Skeletal muscle satellite cell (primary cell): ENCODE data around the gene MPDZ.

Experiments
- H3K27me3 ChIP-seq: 2 replicates; pipeline ENCODE4 v1.7.0; 2013; ENCODE audit warnings: low read length; ENCODE audit not compliant: control insufficient read depth, insufficient read depth
- H3K36me3 ChIP-seq: 2 replicates; pipeline ENCODE4 v1.7.0; 2013; ENCODE audit warnings: mild to moderate bottlenecking, control low read depth, low read length; ENCODE audit not compliant: insufficient read depth
- H3K4me1 ChIP-seq: 2 replicates; pipeline ENCODE4 v1.7.0; 2013; ENCODE audit warnings: low read length; ENCODE audit not compliant: control insufficient read depth, insufficient read depth
- H3K4me2 ChIP-seq: 2 replicates; pipeline ENCODE4 v1.7.0; 2013; ENCODE audit warnings: mild to moderate bottlenecking, low read length
- H3K4me3 ChIP-seq: 2 replicates; pipeline ENCODE4 v1.7.0; 2013; ENCODE audit warnings: low read length
- H3K9ac ChIP-seq: 2 replicates; pipeline ENCODE4 v1.7.0; 2013; ENCODE audit warnings: mild to moderate bottlenecking, low read depth, low read length, moderate library complexity
- H3K9me3 ChIP-seq: replicated peaks from 2 replicates; pipeline ENCODE4 v1.7.0; 2013; ENCODE audit warnings: mild to moderate bottlenecking, control low read depth, low read length

Gene MPDZ

GRCh38 chr9:13128266-13128860, 151.1 kb downstream of the MPDZ start:
- peaks cover 13% of the 10 kb centered on the region for H3K36me3 ChIP-seq
- no peak overlapping the region for H3K4me2 ChIP-seq
- no peak overlapping the region for H3K4me3 ChIP-seq

GRCh38 chr9:13127131-13127530, 152.4 kb downstream of the MPDZ start:
- H3K27me3 ChIP-seq, result no peaks in the 10 kb centered on the region
- no peaks in the 10 kb centered on the region for H3K9me3 ChIP-seq
- H3K9ac ChIP-seq, result no peak overlapping the region
- no peak overlapping the region for H3K4me2 ChIP-seq
- H3K4me1 ChIP-seq, result no peaks in the 10 kb centered on the region
- no peak overlapping the region for H3K4me3 ChIP-seq
- peaks cover 16% of the 10 kb centered on the region for H3K36me3 ChIP-seq

More at GRCh38 chr9:13128266-13128860, 151.1 kb downstream of the MPDZ start:
- no peak overlapping the region for H3K9ac ChIP-seq
- H3K27me3 ChIP-seq, result no peaks in the 10 kb centered on the region
- H3K9me3 ChIP-seq, result no peaks in the 10 kb centered on the region
- no peaks in the 10 kb centered on the region for H3K4me1 ChIP-seq

GRCh38 chr9:13125261-13125660, 154.2 kb downstream of the MPDZ start:
- Histone ChIP-seq H3K27me3 (no peaks in the 10 kb centered on the region), H3K4me3 (no peak overlapping the region), H3K36me3 (peaks cover 22% of the 10 kb centered on the region), H3K4me1 (no peaks in the 10 kb centered on the region), H3K9me3 (no peaks in the 10 kb centered on the region), H3K9ac (no peak overlapping the region), H3K4me2 (no peak overlapping the region)

GRCh38 chr9:13122756-13123369, 156.6 kb downstream of the MPDZ start:
- no peak overlapping the region for H3K4me2 ChIP-seq
- H3K9ac ChIP-seq, result no peak overlapping the region
- no peaks in the 10 kb centered on the region for H3K27me3 ChIP-seq
- H3K9me3 ChIP-seq, result no peaks in the 10 kb centered on the region
- peaks cover 16% of the 10 kb centered on the region for H3K36me3 ChIP-seq
- no peak overlapping the region for H3K4me3 ChIP-seq
- no peaks in the 10 kb centered on the region for H3K4me1 ChIP-seq

GRCh38 chr9:13118313-13118712, 161.2 kb downstream of the MPDZ start:
- Histone ChIP-seq H3K9me3 (no peaks in the 10 kb centered on the region), H3K4me1 (peaks cover 11% of the 10 kb centered on the region), H3K9ac (no peak overlapping the region), H3K27me3 (no peaks in the 10 kb centered on the region), H3K4me3 (no peak overlapping the region), H3K36me3 (peaks cover 8% of the 10 kb centered on the region), H3K4me2 (no peak overlapping the region)

GRCh38 chr9:13116292-13116691, 163.2 kb downstream of the MPDZ start:
- no peaks in the 10 kb centered on the region for H3K27me3 ChIP-seq
- peaks cover 10% of the 10 kb centered on the region for H3K36me3 ChIP-seq
- peaks cover 17% of the 10 kb centered on the region for H3K4me1 ChIP-seq
- H3K9me3 ChIP-seq, result no peaks in the 10 kb centered on the region
- H3K4me3 ChIP-seq, result no peak overlapping the region
- no peak overlapping the region for H3K9ac ChIP-seq
- H3K4me2 ChIP-seq, result no peak overlapping the region

GRCh38 chr9:13113751-13114150, 165.7 kb downstream of the MPDZ start:
- H3K4me3 ChIP-seq, result no peak overlapping the region
- peaks cover 22% of the 10 kb centered on the region for H3K36me3 ChIP-seq
- H3K4me1 ChIP-seq, result peaks cover 17% of the 10 kb centered on the region
- H3K9ac ChIP-seq, result no peak overlapping the region
- H3K9me3 ChIP-seq, result no peaks in the 10 kb centered on the region
- no peak overlapping the region for H3K4me2 ChIP-seq
- H3K27me3 ChIP-seq, result no peaks in the 10 kb centered on the region

GRCh38 chr9:13113216-13113615, 166.3 kb downstream of the MPDZ start:
- Histone ChIP-seq H3K4me3 (no peak overlapping the region), H3K27me3 (no peaks in the 10 kb centered on the region), H3K9ac (no peak overlapping the region), H3K9me3 (no peaks in the 10 kb centered on the region), H3K36me3 (peaks cover 22% of the 10 kb centered on the region), H3K4me1 (peaks cover 17% of the 10 kb centered on the region), H3K4me2 (no peak overlapping the region)

GRCh38 chr9:13111778-13112177, 167.7 kb downstream of the MPDZ start:
- Histone ChIP-seq H3K4me2 (no peak overlapping the region), H3K4me3 (no peak overlapping the region), H3K9me3 (no peaks in the 10 kb centered on the region), H3K27me3 (no peaks in the 10 kb centered on the region), H3K9ac (no peak overlapping the region), H3K4me1 (peaks cover 17% of the 10 kb centered on the region), H3K36me3 (peaks cover 22% of the 10 kb centered on the region)

GRCh38 chr9:13110766-13111417, 168.6 kb downstream of the MPDZ start:
- Histone ChIP-seq H3K27me3 (no peaks in the 10 kb centered on the region), H3K36me3 (peaks cover 22% of the 10 kb centered on the region), H3K9ac (no peak overlapping the region), H3K4me2 (no peak overlapping the region), H3K9me3 (no peaks in the 10 kb centered on the region), H3K4me1 (peaks cover 13% of the 10 kb centered on the region), H3K4me3 (no peak overlapping the region)

GRCh38 chr9:13109781-13110180, 169.7 kb downstream of the MPDZ start:
- no peak overlapping the region for H3K4me3 ChIP-seq

GRCh38 chr9:13107008-13107407, 172.5 kb downstream of the MPDZ start:
- H3K4me3 ChIP-seq, result no peak overlapping the region
- no peaks in the 10 kb centered on the region for H3K9me3 ChIP-seq
- H3K27me3 ChIP-seq, result no peaks in the 10 kb centered on the region
- H3K4me2 ChIP-seq, result no peak overlapping the region
- no peak overlapping the region for H3K9ac ChIP-seq
- peaks cover 14% of the 10 kb centered on the region for H3K36me3 ChIP-seq
- H3K4me1 ChIP-seq, result no peaks in the 10 kb centered on the region

More at GRCh38 chr9:13109781-13110180, 169.7 kb downstream of the MPDZ start:
- peaks cover 13% of the 10 kb centered on the region for H3K4me1 ChIP-seq
- H3K36me3 ChIP-seq, result peaks cover 22% of the 10 kb centered on the region
- no peaks in the 10 kb centered on the region for H3K9me3 ChIP-seq
- H3K9ac ChIP-seq, result no peak overlapping the region
- no peak overlapping the region for H3K4me2 ChIP-seq
- H3K27me3 ChIP-seq, result no peaks in the 10 kb centered on the region
